HEK293 (cell line): ENCODE data around the gene STUM.

Experiments
- CTCF ChIA-PET: fragments of 350-600 bp; formaldehyde crosslinking; extraction: SDS; loops from one replicate; lab custom pipeline; 2021; ENCODE audit warnings: antibody characterized with exemption; lab: Yijun Ruan, JAX
- POLR2A ChIA-PET: fragments of 300-600 bp; formaldehyde crosslinking; extraction: SDS; loops from one replicate; lab custom pipeline; 2020; ENCODE audit warnings: antibody characterized with exemption, inconsistent platforms; lab: Yijun Ruan, JAX
- H3K27ac ChIP-seq: fragments of 200-500 bp; sonication (Bioruptor generic); 2 replicates; pipeline ENCODE4 v1.5.1; 2014; ENCODE audit warnings: low read depth, low read length, control low read depth, inconsistent platforms; ENCODE audit errors: extremely low read depth
- H3K36me3 ChIP-seq, 2 experiments: fragments of 200-500 bp in 1 of 2; sonication (Bioruptor generic) in 1 of 2; 1 replicate in 1 of 2; 2 replicates in 1 of 2; pipeline ENCODE4 v1.5.1; 2014 to 2017; ENCODE audit warnings: inconsistent platforms in 2 of 2, low read length in 2 of 2; ENCODE audit not compliant: control insufficient read depth in 2 of 2, insufficient read depth in 1 of 2
- H3K4me1 ChIP-seq: fragments of 200-500 bp; sonication (Bioruptor generic); 2 replicates; pipeline ENCODE4 v1.5.1; 2014; ENCODE audit warnings: mild to moderate bottlenecking, low read length, inconsistent platforms; ENCODE audit not compliant: control insufficient read depth, insufficient read depth
- H3K4me3 ChIP-seq: 2 replicates; pipeline ENCODE4 v1.5.1; 2011; ENCODE audit warnings: low read depth, mild to moderate bottlenecking, control low read depth, low read length, moderate library complexity
- H3K9me3 ChIP-seq: fragments of 200-500 bp; sonication (Bioruptor generic); 2 replicates; pipeline ENCODE4 v1.5.1; 2014; ENCODE audit warnings: low read depth, low read length, inconsistent platforms; ENCODE audit not compliant: control insufficient read depth, insufficient read depth
- FEZF1 ChIP-seq: fragments of 450-650 bp; formaldehyde crosslinking; IDR thresholded peaks from 2 replicates; pipeline ENCODE4 v1.5.1; 2016; ENCODE audit warnings: missing biosample characterization, missing genetic modification characterization
- HIC1 ChIP-seq: fragments of 450-650 bp; formaldehyde crosslinking; IDR thresholded peaks from 2 replicates; pipeline ENCODE4 v1.5.1; 2016; ENCODE audit warnings: missing biosample characterization, missing genetic modification characterization
- HOXC10 ChIP-seq: sonication (generic); formaldehyde crosslinking; IDR thresholded peaks from 2 replicates; pipeline ENCODE4 v1.8.1; 2023; ENCODE audit warnings: mild to moderate bottlenecking, missing genetic modification reagents
- HOXD13 ChIP-seq: sonication (generic); formaldehyde crosslinking; IDR thresholded peaks from 2 replicates; pipeline ENCODE4 v1.8.0; 2022; ENCODE audit warnings: missing genetic modification reagents, borderline replicate concordance
- MZF1 ChIP-seq: fragments of 450-650 bp; formaldehyde crosslinking; IDR thresholded peaks from 2 replicates; pipeline ENCODE4 v1.5.1; 2017; ENCODE audit warnings: missing biosample characterization, missing genetic modification characterization, borderline replicate concordance
- PRDM4 ChIP-seq: fragments of 450-650 bp; formaldehyde crosslinking; IDR thresholded peaks from 2 replicates; pipeline ENCODE4 v1.5.1; 2017; ENCODE audit warnings: missing biosample characterization, missing genetic modification characterization
- SP2 ChIP-seq: fragments of 450-650 bp; formaldehyde crosslinking; IDR thresholded peaks from 2 replicates; pipeline ENCODE4 v1.5.1; 2016; ENCODE audit warnings: missing biosample characterization, missing genetic modification characterization
- SP7 ChIP-seq: fragments of 450-650 bp; formaldehyde crosslinking; IDR thresholded peaks from 2 replicates; pipeline ENCODE4 v1.5.1; 2016; ENCODE audit warnings: missing biosample characterization, missing genetic modification characterization
- WT1 ChIP-seq: fragments of 450-650 bp; formaldehyde crosslinking; IDR thresholded peaks from 2 replicates; pipeline ENCODE4 v1.5.1; 2016; ENCODE audit warnings: missing biosample characterization, missing genetic modification characterization
- ZBTB1 ChIP-seq: fragments of 450-650 bp; formaldehyde crosslinking; IDR thresholded peaks from 2 replicates; pipeline ENCODE4 v1.5.1; 2016; ENCODE audit warnings: missing biosample characterization, missing genetic modification characterization
- ZBTB10 ChIP-seq: fragments of 450-650 bp; formaldehyde crosslinking; IDR thresholded peaks from 2 replicates; pipeline ENCODE4 v1.5.1; 2016; ENCODE audit warnings: missing biosample characterization, missing genetic modification characterization
- ZBTB21 ChIP-seq: fragments of 450-650 bp; formaldehyde crosslinking; IDR thresholded peaks from 2 replicates; pipeline ENCODE4 v1.5.1; 2017; ENCODE audit warnings: missing biosample characterization, missing genetic modification characterization
- ZNF132 ChIP-seq: fragments of 450-650 bp; formaldehyde crosslinking; IDR thresholded peaks from 2 replicates; pipeline ENCODE4 v1.5.1; 2017; ENCODE audit warnings: missing biosample characterization, missing genetic modification characterization, borderline replicate concordance
- ZNF140 ChIP-seq: fragments of 450-650 bp; formaldehyde crosslinking; IDR thresholded peaks from 2 replicates; pipeline ENCODE4 v1.5.1; 2016; ENCODE audit warnings: missing biosample characterization, missing genetic modification characterization
- ZNF223 ChIP-seq: fragments of 450-650 bp; formaldehyde crosslinking; IDR thresholded peaks from 2 replicates; pipeline ENCODE4 v1.5.1; 2016; ENCODE audit warnings: missing biosample characterization, missing genetic modification characterization
- ZNF266 ChIP-seq: fragments of 450-650 bp; formaldehyde crosslinking; IDR thresholded peaks from 2 replicates; pipeline ENCODE4 v1.5.1; 2016; ENCODE audit warnings: missing biosample characterization, missing genetic modification characterization, low read depth
- ZNF302 ChIP-seq: fragments of 450-650 bp; formaldehyde crosslinking; IDR thresholded peaks from 2 replicates; pipeline ENCODE4 v1.5.1; 2016; ENCODE audit warnings: missing biosample characterization, missing genetic modification characterization, low read depth
- ZNF350 ChIP-seq: fragments of 450-650 bp; formaldehyde crosslinking; IDR thresholded peaks from 2 replicates; pipeline ENCODE4 v1.5.0; 2017; ENCODE audit warnings: missing biosample characterization, mild to moderate bottlenecking, missing genetic modification characterization
- ZNF362 ChIP-seq: fragments of 450-650 bp; formaldehyde crosslinking; IDR thresholded peaks from 2 replicates; pipeline ENCODE4 v1.5.1; 2016; ENCODE audit warnings: missing biosample characterization, missing genetic modification characterization
- ZNF514 ChIP-seq: fragments of 450-650 bp; formaldehyde crosslinking; IDR thresholded peaks from 2 replicates; pipeline ENCODE4 v1.5.1; 2016; ENCODE audit warnings: missing biosample characterization, missing genetic modification characterization
- ZNF639 ChIP-seq: fragments of 450-650 bp; formaldehyde crosslinking; IDR thresholded peaks from 2 replicates; pipeline ENCODE4 v1.5.1; 2016; ENCODE audit warnings: missing biosample characterization, missing genetic modification characterization
- ZNF645 ChIP-seq: fragments of 450-650 bp; formaldehyde crosslinking; IDR thresholded peaks from 2 replicates; pipeline ENCODE4; 2016; ENCODE audit warnings: missing biosample characterization, missing genetic modification characterization
- ZNF692 ChIP-seq: fragments of 450-650 bp; formaldehyde crosslinking; IDR thresholded peaks from 2 replicates; pipeline ENCODE4 v1.5.1; 2016; ENCODE audit warnings: missing biosample characterization, missing genetic modification characterization
- ZNF776 ChIP-seq: fragments of 450-650 bp; formaldehyde crosslinking; IDR thresholded peaks from 2 replicates; pipeline ENCODE4 v1.5.0; 2017; ENCODE audit warnings: missing biosample characterization, missing genetic modification characterization, borderline replicate concordance
- ZNF777 ChIP-seq: fragments of 450-650 bp; formaldehyde crosslinking; IDR thresholded peaks from 2 replicates; pipeline ENCODE4 v1.5.1; 2017; ENCODE audit warnings: missing biosample characterization, missing genetic modification characterization, borderline replicate concordance
- ZNF792 ChIP-seq: fragments of 450-650 bp; formaldehyde crosslinking; IDR thresholded peaks from 2 replicates; pipeline ENCODE4 v1.5.1; 2016; ENCODE audit warnings: missing biosample characterization, missing genetic modification characterization
- ZNF837 ChIP-seq: fragments of 450-650 bp; formaldehyde crosslinking; IDR thresholded peaks from 2 replicates; pipeline ENCODE4 v1.5.1; 2016; ENCODE audit warnings: missing biosample characterization, missing genetic modification characterization

STUM gene

GRCh38 chr1:226634166-226634588 lies 85.6 kb downstream of the STUM start:
- no peak overlapping the region for H3K4me3 ChIP-seq
- no peaks in the 10 kb centered on the region for H3K4me1 ChIP-seq
- POLR2A ChIA-PET: no interaction called here
- no peaks in the 10 kb centered on the region for H3K9me3 ChIP-seq
- no peak overlapping the region for H3K27ac ChIP-seq
- peaks cover 0 to 7% of the 10 kb centered on the region in 2 experiments; a peak in 2 of 3 replicates for H3K36me3 ChIP-seq
- CTCF ChIA-PET: interaction anchor here (0.6 to 8.0 kb wide), 34 partner anchors 8 to 855 kb away, joined by 3 to 155 read pairs (median 4); no protein-coding TSS in a partner anchor
- TF ChIP-seq ZBTB10 (tag by site-specific recombination) (peak; percentile 64), ZNF639 (tag by site-specific recombination) (no peak; the same call in 1 of the 2 replicates), ZNF302 (tag by site-specific recombination) (no peak), ZNF645 (no peak), ZNF350 (tag by site-specific recombination) (no peak), ZBTB21 (tag by site-specific recombination) (no peak), ZNF777 (tag by site-specific recombination) (no peak), ZNF140 (no peak), ZBTB1 (tag by site-specific recombination) (no peak), ZNF266 (tag by site-specific recombination) (no peak), ZNF692 (tag by site-specific recombination) (peak; percentile 72; the same call in 1 of the 2 replicates), ZNF514 (tag by site-specific recombination) (no peak), SP7 (peak; percentile 68), PRDM4 (no peak; the same call in none of the 2 replicates), SP2 (tag by site-specific recombination) (no peak), ZNF362 (tag by site-specific recombination) (no peak), WT1 (tag by site-specific recombination) (peak; percentile 43; the same call in 1 of the 2 replicates), HOXD13 (CRISPR knock-in tag) (no peak), HIC1 (tag by site-specific recombination) (no peak), ZNF132 (tag by site-specific recombination) (no peak), ZNF223 (tag by site-specific recombination) (no peak), ZNF776 (tag by site-specific recombination) (no peak), ZNF837 (tag by site-specific recombination) (no peak), ZNF792 (0 out of 2 replicates have a peak, but pooled peaks have one; percentile 7), MZF1 (tag by site-specific recombination) (no peak), FEZF1 (tag by site-specific recombination) (no peak), HOXC10 (CRISPR knock-in tag) (no peak)
